Neural cell (in vitro differentiated cells): Measurements from ENCODE around the gene EXOC6B. TPM values are rescaled to one million over a fixed set of nuclear protein-coding genes. Genes with fewer than 3 reads are reported as not detected.

Source experiments
- H2AFZ ChIP-seq: fragments of 200-600, 300-800 bp; sonication (generic), shearing (Covaris generic); 2 replicates; pipeline ENCODE4 v1.6.0; 2014; ENCODE audit warnings: low read depth, mild to moderate bottlenecking, antibody characterized with exemption, low read length, moderate library complexity
- H3F3A ChIP-seq: fragments of 200-600 bp; shearing (Covaris generic); 2 replicates; pipeline ENCODE4 v1.6.1; 2016; ENCODE audit warnings: mild to moderate bottlenecking, moderate library complexity, mixed read lengths, antibody characterized with exemption, low read length; ENCODE audit not compliant: insufficient read depth, poor library complexity, severe bottlenecking
- H3K27ac ChIP-seq: fragments of 200-600, 300-800 bp; sonication (generic), shearing (Covaris generic); 2 replicates; pipeline ENCODE4 v1.5.1; 2014; ENCODE audit warnings: mild to moderate bottlenecking, low read length, moderate library complexity
- H3K27me3 ChIP-seq: fragments of 300-800, 200-600 bp; sonication (generic), shearing (Covaris generic); 2 replicates; pipeline ENCODE4 v1.6.0; 2014; ENCODE audit warnings: mild to moderate bottlenecking, low read depth, low read length, moderate library complexity; ENCODE audit not compliant: insufficient read depth
- H3K36me3 ChIP-seq: fragments of 300-800, 200-600 bp; sonication (generic), shearing (Covaris generic); 2 replicates; pipeline ENCODE4 v1.5.1; 2014; ENCODE audit warnings: mild to moderate bottlenecking, antibody characterized with exemption, low read length, moderate library complexity; ENCODE audit not compliant: insufficient read depth
- H3K4me2 ChIP-seq: fragments of 300-800, 200-600 bp; sonication (generic), shearing (Covaris generic); 2 replicates; pipeline ENCODE4 v1.6.0; 2014; ENCODE audit warnings: mild to moderate bottlenecking, low read length
- H3K4me3 ChIP-seq: fragments of 300-800, 200-600 bp; sonication (generic), shearing (Covaris generic); 2 replicates; pipeline ENCODE4 v1.5.1; 2014; ENCODE audit warnings: mild to moderate bottlenecking, low read length, moderate library complexity
- H3K79me2 ChIP-seq: fragments of 200-600 bp; shearing (Covaris generic); replicated peaks from 2 replicates; pipeline ENCODE4 v1.6.0; 2014; ENCODE audit warnings: mild to moderate bottlenecking, low read length, moderate library complexity; ENCODE audit not compliant: insufficient read depth
- H3K9ac ChIP-seq: fragments of 300-800, 200-600 bp; sonication (generic), shearing (Covaris generic); 2 replicates; pipeline ENCODE4 v1.6.1; 2016; ENCODE audit warnings: mild to moderate bottlenecking, low read length, mixed read lengths
- H3K9me2 ChIP-seq: fragments of 200-600 bp; shearing (Covaris generic); 2 replicates; pipeline ENCODE4 v1.6.1; 2016; ENCODE audit warnings: mild to moderate bottlenecking, low read length, mixed read lengths; ENCODE audit not compliant: insufficient read depth
- H3K9me3 ChIP-seq: fragments of 200-600, 300-800 bp; sonication (generic), shearing (Covaris generic); 2 replicates; pipeline ENCODE4 v1.6.1; 2016; ENCODE audit warnings: mild to moderate bottlenecking, mixed run types, low read length, moderate library complexity, mixed read lengths
- H4K20me1 ChIP-seq: fragments of 200-600 bp; shearing (Covaris generic); 2 replicates; pipeline ENCODE4 v1.6.1; 2016; ENCODE audit warnings: mild to moderate bottlenecking, mixed run types; ENCODE audit not compliant: insufficient read depth
- CTCF ChIP-seq: fragments of 450-650 bp; IDR thresholded peaks from 2 replicates; pipeline ENCODE4 v1.5.1; 2014; ENCODE audit warnings: antibody characterized with exemption, mild to moderate bottlenecking, moderate library complexity; ENCODE audit not compliant: poor library complexity, severe bottlenecking
- EP300 ChIP-seq: fragments of 450-650 bp; conservative IDR thresholded peaks from 2 replicates; pipeline ENCODE4 v1.6.1; 2014; ENCODE audit warnings: antibody characterized with exemption, mild to moderate bottlenecking, moderate library complexity; ENCODE audit not compliant: poor library complexity, severe bottlenecking
- EZH2 ChIP-seq: fragments of 200-600, 300-800 bp; shearing (Covaris generic), sonication (generic); IDR thresholded peaks from 2 replicates; pipeline ENCODE4 v1.6.1; 2014; ENCODE audit warnings: antibody characterized with exemption, low read length, borderline replicate concordance, mild to moderate bottlenecking; ENCODE audit not compliant: insufficient read depth, poor library complexity, severe bottlenecking
- MXI1 ChIP-seq: fragments of 450-650 bp; conservative IDR thresholded peaks from 2 replicates; pipeline ENCODE4 v1.6.1; 2014; ENCODE audit warnings: antibody characterized with exemption, mild to moderate bottlenecking; ENCODE audit not compliant: poor library complexity, severe bottlenecking
- POLR2AphosphoS5 ChIP-seq: IDR thresholded peaks from 2 replicates; pipeline ENCODE4 v1.6.1; 2012
- RAD21 ChIP-seq: fragments of 450-650 bp; conservative IDR thresholded peaks from 2 replicates; pipeline ENCODE4 v1.6.1; 2014; ENCODE audit warnings: antibody characterized with exemption, mild to moderate bottlenecking, moderate library complexity
- REST ChIP-seq: IDR thresholded peaks from 2 replicates; pipeline ENCODE4 v1.6.1; 2012; ENCODE audit warnings: borderline replicate concordance
- SMC3 ChIP-seq: fragments of 450-650 bp; conservative IDR thresholded peaks from 2 replicates; pipeline ENCODE4 v1.6.1; 2014; ENCODE audit warnings: antibody characterized with exemption, mild to moderate bottlenecking, moderate library complexity; ENCODE audit not compliant: poor library complexity
- TAF1 ChIP-seq: IDR thresholded peaks from 2 replicates; pipeline ENCODE4 v1.6.1; 2012; ENCODE audit warnings: low read depth
- polyA plus RNA-seq: library from polyadenylated mRNA; depleted of rRNA; stranded (reverse); fragments of >200 nt; gene quantifications from 2 replicates; pipeline ENCODE4 v1.2.3, GENCODE V29; 2014

Gene EXOC6B
- polyA plus RNA-seq, 1 donor from 2014 or later: 23.4 TPM

GRCh38 chr2:72554381-72554780 is 271.5 kb downstream of the EXOC6B start:
- H4K20me1 ChIP-seq: no peaks in the 10 kb centered on the region
- no peaks in the 10 kb centered on the region for H3K9me3 ChIP-seq
- H3K9ac ChIP-seq: no peak overlapping the region
- peaks cover 3% of the 10 kb centered on the region for H3K36me3 ChIP-seq
- no peak overlapping the region for H3K4me2 ChIP-seq
- no peak overlapping the region for H3K4me3 ChIP-seq
- no peaks in the 10 kb centered on the region for H3F3A ChIP-seq
- no peak overlapping the region for H2AFZ ChIP-seq
- no peak for TF ChIP-seq EZH2
- no peak for TF ChIP-seq RAD21
- no peak for TF ChIP-seq POLR2AphosphoS5
- no peak for TF ChIP-seq SMC3
- TF ChIP-seq MXI1: no peak
- TF ChIP-seq CTCF: no peak
- no peak for TF ChIP-seq TAF1
- TF ChIP-seq EP300: no peak
- TF ChIP-seq REST: no peak
- H3K27me3 ChIP-seq: no peaks in the 10 kb centered on the region
- H3K9me2 ChIP-seq: no peaks in the 10 kb centered on the region
- H3K27ac ChIP-seq: no peak overlapping the region
- no peaks in the 10 kb centered on the region for H3K79me2 ChIP-seq

- Histone ChIP-seq H4K20me1 (no peaks in the 10 kb centered on the region), H3K36me3 (no peaks in the 10 kb centered on the region), H3K9me3 (no peaks in the 10 kb centered on the region), H3K27ac (no peak overlapping the region), H3K9me2 (no peaks in the 10 kb centered on the region), H3K9ac (no peak overlapping the region), H3K4me2 (no peak overlapping the region), H3K27me3 (no peaks in the 10 kb centered on the region), H3F3A (no peaks in the 10 kb centered on the region), H3K79me2 (no peaks in the 10 kb centered on the region), H3K4me3 (no peak overlapping the region), H2AFZ (no peak overlapping the region)
- no peak for TF ChIP-seq REST
- TF ChIP-seq EP300: no peak
- no peak for TF ChIP-seq RAD21
- TF ChIP-seq MXI1: no peak
- TF ChIP-seq EZH2: no peak
- no peak for TF ChIP-seq CTCF
Observed at GRCh38 chr2:72548081-72548764, 277.6 kb downstream of the EXOC6B start.
